ENCODE data around the gene FGF22. TPM values are rescaled to one million over a fixed set of nuclear protein-coding genes. Genes with fewer than 3 reads are reported as not detected.

The FGF22 gene
- polyA plus RNA-seq, 4 donors, result 0.12 to 0.30 TPM; not detected in 2

GRCh38 chr19:594265-594870 lies 45.3 kb upstream of the FGF22 start:
- H3K4me3 ChIP-seq (ENCODE audit: low read depth in 1 of 3, low read length in 3 of 3), result no peak overlapping the region
- DNase-seq (no peak), FAIRE-seq (no peak)
- peaks cover 0 to 2% of the 10 kb centered on the region in 2 donors for H3K9me3 ChIP-seq (ENCODE audit: control insufficient read depth in 2 of 2, insufficient read depth in 1 of 2, low read depth in 1 of 2, low read length in 1 of 2)
- H3K4me1 ChIP-seq (ENCODE audit: control insufficient read depth in 3 of 3, insufficient read depth in 2 of 3, low read depth in 1 of 3, low read length in 2 of 3), result no peaks in the 10 kb centered on the region
- H3K27me3 ChIP-seq (ENCODE audit: control insufficient read depth in 3 of 3, insufficient read depth in 3 of 3, low read length in 3 of 3), result peaks cover 4 to 45% (median 6%) of the 10 kb centered on the region in 3 donors
- no peak overlapping the region for H3K27ac ChIP-seq (ENCODE audit: low read depth in 1 of 3, low read length in 2 of 3)
- WGBS, 3 donors, result 63 to 73% (median 64%) methylated on average over 21 to 24 of the region's 24 CpGs
- no peaks in the 10 kb centered on the region for H3K36me3 ChIP-seq (ENCODE audit: control insufficient read depth in 3 of 3, insufficient read depth in 2 of 3, low read depth in 1 of 3, low read length in 3 of 3)

- H3K36me3 ChIP-seq (ENCODE audit: control insufficient read depth in 3 of 3, insufficient read depth in 2 of 3, low read depth in 1 of 3, low read length in 3 of 3), result no peaks in the 10 kb centered on the region
- H3K4me3 ChIP-seq (ENCODE audit: low read depth in 1 of 3, low read length in 3 of 3), result no peak overlapping the region
- no peaks in the 10 kb centered on the region for H3K4me1 ChIP-seq (ENCODE audit: control insufficient read depth in 3 of 3, insufficient read depth in 2 of 3, low read depth in 1 of 3, low read length in 2 of 3)
- H3K27me3 ChIP-seq (ENCODE audit: control insufficient read depth in 3 of 3, insufficient read depth in 3 of 3, low read length in 3 of 3), result peaks cover 4 to 44% (median 5%) of the 10 kb centered on the region in 3 donors
- peaks cover 0 to 2% of the 10 kb centered on the region in 2 donors for H3K9me3 ChIP-seq (ENCODE audit: control insufficient read depth in 2 of 2, insufficient read depth in 1 of 2, low read depth in 1 of 2, low read length in 1 of 2)
- FAIRE-seq, result no peak
- WGBS, 3 donors, result 65 to 73% (median 66%) methylated on average over 42 of the region's 42 CpGs
- no peak for DNase-seq
- H3K27ac ChIP-seq (ENCODE audit: low read depth in 1 of 3, low read length in 2 of 3), result no peak overlapping the region
Measured at GRCh38 chr19:595326-596262, 44.1 kb upstream of the FGF22 start.

GRCh38 chr19:596263-596655 lies 43.4 kb upstream of the FGF22 start:
- H3K4me3 ChIP-seq (ENCODE audit: low read depth in 1 of 3, low read length in 3 of 3), result no peak overlapping the region
- FAIRE-seq, result no peak
- peaks cover 0 to 2% of the 10 kb centered on the region in 2 donors for H3K9me3 ChIP-seq (ENCODE audit: control insufficient read depth in 2 of 2, insufficient read depth in 1 of 2, low read depth in 1 of 2, low read length in 1 of 2)
- WGBS, 3 donors, result 83 to 87% (median 84%) methylated on average over 16 of the region's 16 CpGs
- H3K4me1 ChIP-seq (ENCODE audit: control insufficient read depth in 3 of 3, insufficient read depth in 2 of 3, low read depth in 1 of 3, low read length in 2 of 3), result no peaks in the 10 kb centered on the region
- no peaks in the 10 kb centered on the region for H3K36me3 ChIP-seq (ENCODE audit: control insufficient read depth in 3 of 3, insufficient read depth in 2 of 3, low read depth in 1 of 3, low read length in 3 of 3)
- H3K27me3 ChIP-seq (ENCODE audit: control insufficient read depth in 3 of 3, insufficient read depth in 3 of 3, low read length in 3 of 3), result peaks cover 0 to 41% (median 2%) of the 10 kb centered on the region in 3 donors
- no peak overlapping the region for H3K27ac ChIP-seq (ENCODE audit: low read depth in 1 of 3, low read length in 2 of 3)
- no peak for DNase-seq

GRCh38 chr19:597406-598315 lies 42.0 kb upstream of the FGF22 start:
- FAIRE-seq (no peak), DNase-seq (no peak)
- Histone ChIP-seq H3K9me3 (ENCODE audit: control insufficient read depth in 2 of 2, insufficient read depth in 1 of 2, low read depth in 1 of 2, low read length in 1 of 2) (peaks cover 0 to 5% of the 10 kb centered on the region in 2 donors), H3K4me3 (ENCODE audit: low read depth in 1 of 3, low read length in 3 of 3) (no peak overlapping the region), H3K36me3 (ENCODE audit: control insufficient read depth in 3 of 3, insufficient read depth in 2 of 3, low read depth in 1 of 3, low read length in 3 of 3) (no peaks in the 10 kb centered on the region), H3K4me1 (ENCODE audit: control insufficient read depth in 3 of 3, insufficient read depth in 2 of 3, low read depth in 1 of 3, low read length in 2 of 3) (no peaks in the 10 kb centered on the region), H3K27me3 (ENCODE audit: control insufficient read depth in 3 of 3, insufficient read depth in 3 of 3, low read length in 3 of 3) (peaks cover 0 to 29% (median 0%) of the 10 kb centered on the region in 3 donors), H3K27ac (ENCODE audit: low read depth in 1 of 3, low read length in 2 of 3) (no peak overlapping the region)
- 59 to 73% (median 70%) methylated on average over 18 of the region's 18 CpGs for WGBS, 3 donors

GRCh38 chr19:601310-601709 lies 38.4 kb upstream of the FGF22 start:
- Histone ChIP-seq H3K36me3 (ENCODE audit: control insufficient read depth in 3 of 3, insufficient read depth in 2 of 3, low read depth in 1 of 3, low read length in 3 of 3) (no peaks in the 10 kb centered on the region), H3K9me3 (ENCODE audit: control insufficient read depth in 2 of 2, insufficient read depth in 1 of 2, low read depth in 1 of 2, low read length in 1 of 2) (peaks cover 0 to 5% of the 10 kb centered on the region in 2 donors), H3K27ac (ENCODE audit: low read depth in 1 of 3, low read length in 2 of 3) (no peak overlapping the region), H3K27me3 (ENCODE audit: control insufficient read depth in 3 of 3, insufficient read depth in 3 of 3, low read length in 3 of 3) (peaks cover 0 to 4% (median 0%) of the 10 kb centered on the region in 3 donors), H3K4me3 (ENCODE audit: low read depth in 1 of 3, low read length in 3 of 3) (no peak overlapping the region), H3K4me1 (ENCODE audit: control insufficient read depth in 3 of 3, insufficient read depth in 2 of 3, low read depth in 1 of 3, low read length in 2 of 3) (no peaks in the 10 kb centered on the region)
- no peak for DNase-seq
- FAIRE-seq, result no peak
- 81 to 88% (median 88%) methylated on average over 28 of the region's 28 CpGs for WGBS, 3 donors

GRCh38 chr19:601790-602189 lies 37.9 kb upstream of the FGF22 start:
- peaks cover 0 to 5% of the 10 kb centered on the region in 2 donors for H3K9me3 ChIP-seq (ENCODE audit: control insufficient read depth in 2 of 2, insufficient read depth in 1 of 2, low read depth in 1 of 2, low read length in 1 of 2)
- no peak overlapping the region for H3K4me3 ChIP-seq (ENCODE audit: low read depth in 1 of 3, low read length in 3 of 3)
- no peak overlapping the region for H3K27ac ChIP-seq (ENCODE audit: low read depth in 1 of 3, low read length in 2 of 3)
- 53 to 77% (median 59%) methylated on average over 23 to 25 of the region's 25 CpGs for WGBS, 3 donors
- DNase-seq (no peak), FAIRE-seq (no peak)
- no peaks in the 10 kb centered on the region for H3K36me3 ChIP-seq (ENCODE audit: control insufficient read depth in 3 of 3, insufficient read depth in 2 of 3, low read depth in 1 of 3, low read length in 3 of 3)
- H3K4me1 ChIP-seq (ENCODE audit: control insufficient read depth in 3 of 3, insufficient read depth in 2 of 3, low read depth in 1 of 3, low read length in 2 of 3), result no peaks in the 10 kb centered on the region
- H3K27me3 ChIP-seq (ENCODE audit: control insufficient read depth in 3 of 3, insufficient read depth in 3 of 3, low read length in 3 of 3), result no peaks in the 10 kb centered on the region

- Histone ChIP-seq H3K4me1 (ENCODE audit: control insufficient read depth in 3 of 3, insufficient read depth in 2 of 3, low read depth in 1 of 3, low read length in 2 of 3) (no peaks in the 10 kb centered on the region), H3K36me3 (ENCODE audit: control insufficient read depth in 3 of 3, insufficient read depth in 2 of 3, low read depth in 1 of 3, low read length in 3 of 3) (no peaks in the 10 kb centered on the region), H3K27me3 (ENCODE audit: control insufficient read depth in 3 of 3, insufficient read depth in 3 of 3, low read length in 3 of 3) (no peaks in the 10 kb centered on the region), H3K27ac (ENCODE audit: low read depth in 1 of 3, low read length in 2 of 3) (no peak overlapping the region), H3K4me3 (ENCODE audit: low read depth in 1 of 3, low read length in 3 of 3) (no peak overlapping the region), H3K9me3 (ENCODE audit: control insufficient read depth in 2 of 2, insufficient read depth in 1 of 2, low read depth in 1 of 2, low read length in 1 of 2) (peaks cover 0 to 3% of the 10 kb centered on the region in 2 donors)
- no peak for FAIRE-seq
- DNase-seq, result no peak
- 67 to 81% (median 76%) methylated on average over 32 to 35 of the region's 35 CpGs for WGBS, 3 donors
Measured at GRCh38 chr19:602391-603301, 37.0 kb upstream of the FGF22 start.

Data from small intestine (tissue), 7 donors.